Measurements from ENCODE around the gene JUP.

The JUP gene

DNA sequence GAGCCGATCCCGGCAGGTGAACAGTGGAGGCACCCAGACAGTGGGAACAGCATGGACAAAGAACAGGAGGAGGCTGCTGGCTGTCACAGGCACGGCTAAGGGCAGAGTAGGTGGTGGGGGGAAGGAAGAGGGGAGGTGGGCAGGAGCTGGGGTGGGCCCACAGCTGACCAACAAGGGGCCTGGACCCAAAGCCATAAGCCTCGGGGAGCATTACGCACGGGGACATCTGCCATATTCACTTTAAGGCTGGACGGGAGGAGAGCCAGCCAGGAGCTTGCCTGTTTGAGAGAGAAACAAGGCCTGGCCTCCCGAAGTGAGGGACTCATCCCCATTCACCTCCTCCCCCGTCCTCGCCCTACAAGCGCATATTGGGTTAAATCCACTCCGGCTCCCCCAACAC is 32.4 kb downstream of the JUP start:
- Histone ChIP-seq H3K27me3 (ENCODE audit: control insufficient read depth, insufficient read depth, low read length, poor library complexity, severe bottlenecking) (no peaks in the 10 kb centered on the region), H3K27ac (ENCODE audit: insufficient read depth, low read depth, low read length, poor library complexity, severe bottlenecking) (no peak overlapping the region), H3K9me3 (ENCODE audit: control insufficient read depth, low read length) (no peaks in the 10 kb centered on the region), H3K4me1 (ENCODE audit: control insufficient read depth, insufficient read depth, low read length) (no peaks in the 10 kb centered on the region), H3K4me3 (ENCODE audit: insufficient read depth, low read depth, low read length) (no peak overlapping the region), H3K36me3 (ENCODE audit: control insufficient read depth, insufficient read depth, low read length) (peaks cover 22% of the 10 kb centered on the region)
- WGBS, 2 experiments: 82 to 83% methylated on average over 12 of the region's 12 CpGs

DNA sequence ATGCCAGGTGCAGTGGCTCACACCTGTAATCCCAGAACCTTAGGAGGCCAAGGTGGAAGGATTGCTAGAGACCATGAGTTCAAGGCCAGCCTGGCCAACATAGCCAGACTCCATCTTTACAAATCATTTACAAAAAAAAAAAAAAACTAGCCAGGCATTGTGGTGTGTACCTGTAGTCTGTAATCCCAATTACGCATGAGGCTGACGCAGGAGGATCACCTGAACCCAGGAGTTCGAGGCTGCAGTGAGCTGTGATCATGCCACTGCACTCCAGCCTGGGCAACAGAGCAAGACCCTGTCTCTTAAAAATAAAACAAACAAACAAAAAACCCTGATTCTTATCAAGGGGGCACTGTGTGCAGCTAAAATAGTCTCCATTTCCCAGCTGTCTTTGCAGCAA is 35.2 kb downstream of the JUP start:
- WGBS, 2 experiments: 61 to 64% methylated on average over 3 of the region's 3 CpGs

DNA sequence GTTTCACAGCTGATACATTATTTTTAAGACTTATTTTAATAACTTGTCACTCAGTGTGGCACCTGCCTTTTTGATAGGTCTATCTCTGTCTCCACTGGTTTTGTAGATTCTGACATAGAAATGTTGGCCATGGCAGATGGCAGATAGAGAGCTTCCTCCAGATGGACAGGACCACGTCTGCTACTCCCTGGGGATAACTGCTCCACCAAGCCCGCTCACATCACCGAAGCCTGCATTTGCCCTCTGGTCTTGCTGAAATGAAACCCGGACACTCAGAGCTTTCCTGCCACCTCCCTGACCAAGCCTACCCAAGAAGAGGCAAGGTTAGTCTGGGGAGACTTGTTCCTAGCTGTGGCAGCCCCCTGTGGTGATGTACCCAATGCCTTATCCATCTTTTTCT is 35.6 kb downstream of the JUP start:
- no peaks in the 10 kb centered on the region for H3K4me1 ChIP-seq (ENCODE audit: control insufficient read depth, insufficient read depth, low read length)
- no peak overlapping the region for H3K27ac ChIP-seq (ENCODE audit: insufficient read depth, low read depth, low read length, poor library complexity, severe bottlenecking)
- H3K27me3 ChIP-seq (ENCODE audit: control insufficient read depth, insufficient read depth, low read length, poor library complexity, severe bottlenecking): no peaks in the 10 kb centered on the region
- H3K4me3 ChIP-seq (ENCODE audit: insufficient read depth, low read depth, low read length): no peak overlapping the region
- whole genome bisulfite sequencing, 2 experiments: 87 to 91% methylated on average over 4 of the region's 4 CpGs
- H3K9me3 ChIP-seq (ENCODE audit: control insufficient read depth, low read length): no peaks in the 10 kb centered on the region
- H3K36me3 ChIP-seq (ENCODE audit: control insufficient read depth, insufficient read depth, low read length): peaks cover 5% of the 10 kb centered on the region

More for the DNA sequence above, 35.2 kb downstream of the JUP start:
- Histone ChIP-seq H3K4me3 (ENCODE audit: insufficient read depth, low read depth, low read length) (no peak overlapping the region), H3K27ac (ENCODE audit: insufficient read depth, low read depth, low read length, poor library complexity, severe bottlenecking) (no peak overlapping the region), H3K36me3 (ENCODE audit: control insufficient read depth, insufficient read depth, low read length) (peaks cover 5% of the 10 kb centered on the region), H3K4me1 (ENCODE audit: control insufficient read depth, insufficient read depth, low read length) (no peaks in the 10 kb centered on the region), H3K9me3 (ENCODE audit: control insufficient read depth, low read length) (no peaks in the 10 kb centered on the region), H3K27me3 (ENCODE audit: control insufficient read depth, insufficient read depth, low read length, poor library complexity, severe bottlenecking) (no peaks in the 10 kb centered on the region)

DNA sequence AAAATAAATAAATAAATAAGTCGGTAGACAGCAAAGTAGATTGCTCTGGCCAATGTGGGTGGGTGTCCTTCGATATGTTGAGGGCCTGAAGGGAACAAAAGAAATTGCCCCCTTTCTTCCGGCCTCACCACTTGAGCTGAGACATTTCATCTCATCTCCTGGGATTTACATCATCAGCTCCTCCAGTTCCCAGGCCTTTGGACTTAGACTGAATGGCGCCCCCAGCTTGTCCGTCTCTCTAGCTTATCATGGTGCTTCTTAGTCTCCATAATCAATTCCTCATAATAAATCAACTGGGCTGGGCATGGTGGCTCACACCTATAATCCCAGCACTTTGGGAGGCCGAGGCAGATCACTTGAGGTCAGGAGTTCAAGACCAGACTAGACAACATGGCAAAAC is 38.2 kb downstream of the JUP start:
- H3K4me3 ChIP-seq (ENCODE audit: insufficient read depth, low read depth, low read length): no peak overlapping the region
- H3K36me3 ChIP-seq (ENCODE audit: control insufficient read depth, insufficient read depth, low read length): no peaks in the 10 kb centered on the region
- H3K4me1 ChIP-seq (ENCODE audit: control insufficient read depth, insufficient read depth, low read length): no peaks in the 10 kb centered on the region
- H3K9me3 ChIP-seq (ENCODE audit: control insufficient read depth, low read length): no peaks in the 10 kb centered on the region
- no peaks in the 10 kb centered on the region for H3K27me3 ChIP-seq (ENCODE audit: control insufficient read depth, insufficient read depth, low read length, poor library complexity, severe bottlenecking)
- WGBS, 2 experiments: 93 to 94% methylated on average over 6 of the region's 6 CpGs
- no peak overlapping the region for H3K27ac ChIP-seq (ENCODE audit: insufficient read depth, low read depth, low read length, poor library complexity, severe bottlenecking)

DNA sequence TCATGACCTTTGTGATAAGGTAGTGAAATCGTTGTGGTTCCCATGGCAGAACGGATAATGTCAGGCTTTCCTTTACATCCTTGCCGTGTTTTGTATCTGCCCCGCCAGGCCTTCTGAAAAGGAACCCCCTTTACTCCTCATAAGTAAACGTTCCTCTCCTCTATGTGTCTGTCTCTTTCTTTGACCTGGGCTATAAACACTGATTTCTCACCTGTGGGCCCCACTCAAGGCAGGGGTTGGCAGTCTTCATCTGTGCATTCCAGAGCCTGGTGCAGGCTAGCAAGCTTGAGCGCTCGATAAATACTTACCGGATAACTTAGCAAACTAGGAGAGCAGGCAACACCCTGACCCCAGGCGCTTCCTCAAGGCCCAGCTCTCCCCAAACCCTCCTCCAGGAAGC is 44.8 kb downstream of the JUP start:
- Histone ChIP-seq H3K36me3 (ENCODE audit: control insufficient read depth, insufficient read depth, low read length) (no peaks in the 10 kb centered on the region), H3K27ac (ENCODE audit: insufficient read depth, low read depth, low read length, poor library complexity, severe bottlenecking) (no peak overlapping the region), H3K9me3 (ENCODE audit: control insufficient read depth, low read length) (no peaks in the 10 kb centered on the region), H3K27me3 (ENCODE audit: control insufficient read depth, insufficient read depth, low read length, poor library complexity, severe bottlenecking) (peaks cover 12% of the 10 kb centered on the region), H3K4me3 (ENCODE audit: insufficient read depth, low read depth, low read length) (no peak overlapping the region), H3K4me1 (ENCODE audit: control insufficient read depth, insufficient read depth, low read length) (no peaks in the 10 kb centered on the region)
- 84% methylated on average over 9 of the region's 9 CpGs for WGBS, 2 experiments

DNA sequence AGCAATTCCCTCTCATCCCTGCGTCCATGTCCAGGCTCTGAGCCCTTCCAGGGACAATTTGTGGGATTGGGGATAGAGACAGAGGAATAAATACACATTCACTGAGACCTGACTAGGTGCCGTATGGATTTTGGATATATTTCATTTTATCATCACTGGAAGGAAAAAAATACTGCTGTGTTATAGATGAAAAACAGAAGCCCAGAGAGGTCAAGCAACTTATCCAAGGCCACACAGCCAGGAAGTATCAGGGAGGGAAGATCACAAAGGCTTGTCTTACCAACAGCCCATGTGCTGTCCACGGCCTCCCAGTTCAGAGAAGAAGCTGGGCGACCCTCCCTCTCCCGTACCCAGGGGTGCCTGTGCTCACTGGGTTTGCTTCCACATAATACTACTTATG is 46.0 kb downstream of the JUP start:
- H3K9me3 ChIP-seq (ENCODE audit: control insufficient read depth, low read length): no peaks in the 10 kb centered on the region
- no peak overlapping the region for H3K4me3 ChIP-seq (ENCODE audit: insufficient read depth, low read depth, low read length)
- H3K27ac ChIP-seq (ENCODE audit: insufficient read depth, low read depth, low read length, poor library complexity, severe bottlenecking): no peak overlapping the region
- H3K4me1 ChIP-seq (ENCODE audit: control insufficient read depth, insufficient read depth, low read length): no peaks in the 10 kb centered on the region
- H3K36me3 ChIP-seq (ENCODE audit: control insufficient read depth, insufficient read depth, low read length): no peaks in the 10 kb centered on the region
- 93 to 96% methylated on average over 5 of the region's 5 CpGs for WGBS, 2 experiments
- H3K27me3 ChIP-seq (ENCODE audit: control insufficient read depth, insufficient read depth, low read length, poor library complexity, severe bottlenecking): peaks cover 24% of the 10 kb centered on the region

DNA sequence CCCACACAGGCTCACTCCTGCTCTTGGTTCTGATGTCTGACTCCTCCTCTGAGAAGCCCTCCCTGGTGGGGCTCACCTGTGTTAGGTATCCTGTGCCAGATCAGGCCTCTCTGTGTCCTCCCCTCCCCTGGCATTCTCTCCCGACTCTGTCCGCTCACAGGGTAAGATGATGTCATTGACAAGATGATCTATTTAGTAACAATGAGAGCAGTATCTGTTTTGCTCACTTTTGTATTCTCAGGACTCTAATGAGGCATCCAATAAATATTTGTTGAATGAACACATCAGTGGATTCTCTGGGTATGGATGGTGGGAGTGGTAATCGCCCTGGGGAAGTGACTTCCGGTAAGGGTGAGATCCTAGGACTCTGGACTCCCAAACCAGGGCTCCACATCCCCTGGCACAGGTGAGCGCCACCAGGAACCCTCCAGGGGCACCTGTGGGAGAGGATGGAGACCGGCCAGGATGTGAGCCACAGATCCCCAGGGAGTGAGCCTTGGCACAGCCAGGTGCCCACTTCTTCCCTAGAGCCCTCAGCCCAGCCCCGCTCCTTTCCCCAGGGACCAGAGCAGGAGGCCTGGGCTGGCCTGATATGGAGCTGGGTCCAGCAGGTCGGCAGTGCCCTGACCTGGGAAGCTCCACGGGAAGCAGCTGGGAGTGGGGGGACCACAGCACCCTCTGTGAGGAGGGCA is 46.7 kb downstream of the JUP start:
- H3K27ac ChIP-seq (ENCODE audit: insufficient read depth, low read depth, low read length, poor library complexity, severe bottlenecking): no peak overlapping the region
- 88 to 91% methylated on average over 9 of the region's 9 CpGs for WGBS, 2 experiments
- H3K27me3 ChIP-seq (ENCODE audit: control insufficient read depth, insufficient read depth, low read length, poor library complexity, severe bottlenecking): peaks cover 31% of the 10 kb centered on the region
- no peak overlapping the region for H3K4me3 ChIP-seq (ENCODE audit: insufficient read depth, low read depth, low read length)
- no peaks in the 10 kb centered on the region for H3K36me3 ChIP-seq (ENCODE audit: control insufficient read depth, insufficient read depth, low read length)
- no peaks in the 10 kb centered on the region for H3K4me1 ChIP-seq (ENCODE audit: control insufficient read depth, insufficient read depth, low read length)
- no peaks in the 10 kb centered on the region for H3K9me3 ChIP-seq (ENCODE audit: control insufficient read depth, low read length)

DNA sequence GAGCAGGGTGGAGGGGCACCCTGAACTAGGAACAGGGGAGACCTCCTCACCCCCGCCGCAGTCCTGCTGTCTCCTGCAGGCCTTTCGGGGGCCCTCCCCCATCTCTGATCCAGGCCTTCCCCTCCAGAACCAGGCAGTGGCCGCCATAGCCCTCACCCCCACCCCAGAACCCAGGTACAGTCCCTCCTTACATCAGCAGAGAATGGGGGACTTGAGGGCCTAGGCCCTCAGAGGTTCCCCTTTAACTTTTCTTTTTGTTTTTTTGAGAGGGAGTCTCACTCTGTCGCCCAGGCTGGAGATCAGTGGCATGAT is 47.8 kb downstream of the JUP start:
- WGBS, 2 experiments: 90 to 92% methylated on average over 5 of the region's 5 CpGs
- Histone ChIP-seq H3K36me3 (ENCODE audit: control insufficient read depth, insufficient read depth, low read length) (no peaks in the 10 kb centered on the region), H3K4me1 (ENCODE audit: control insufficient read depth, insufficient read depth, low read length) (no peaks in the 10 kb centered on the region), H3K4me3 (ENCODE audit: insufficient read depth, low read depth, low read length) (no peak overlapping the region), H3K27me3 (ENCODE audit: control insufficient read depth, insufficient read depth, low read length, poor library complexity, severe bottlenecking) (peaks cover 42% of the 10 kb centered on the region), H3K9me3 (ENCODE audit: control insufficient read depth, low read length) (no peaks in the 10 kb centered on the region), H3K27ac (ENCODE audit: insufficient read depth, low read depth, low read length, poor library complexity, severe bottlenecking) (no peak overlapping the region)

DNA sequence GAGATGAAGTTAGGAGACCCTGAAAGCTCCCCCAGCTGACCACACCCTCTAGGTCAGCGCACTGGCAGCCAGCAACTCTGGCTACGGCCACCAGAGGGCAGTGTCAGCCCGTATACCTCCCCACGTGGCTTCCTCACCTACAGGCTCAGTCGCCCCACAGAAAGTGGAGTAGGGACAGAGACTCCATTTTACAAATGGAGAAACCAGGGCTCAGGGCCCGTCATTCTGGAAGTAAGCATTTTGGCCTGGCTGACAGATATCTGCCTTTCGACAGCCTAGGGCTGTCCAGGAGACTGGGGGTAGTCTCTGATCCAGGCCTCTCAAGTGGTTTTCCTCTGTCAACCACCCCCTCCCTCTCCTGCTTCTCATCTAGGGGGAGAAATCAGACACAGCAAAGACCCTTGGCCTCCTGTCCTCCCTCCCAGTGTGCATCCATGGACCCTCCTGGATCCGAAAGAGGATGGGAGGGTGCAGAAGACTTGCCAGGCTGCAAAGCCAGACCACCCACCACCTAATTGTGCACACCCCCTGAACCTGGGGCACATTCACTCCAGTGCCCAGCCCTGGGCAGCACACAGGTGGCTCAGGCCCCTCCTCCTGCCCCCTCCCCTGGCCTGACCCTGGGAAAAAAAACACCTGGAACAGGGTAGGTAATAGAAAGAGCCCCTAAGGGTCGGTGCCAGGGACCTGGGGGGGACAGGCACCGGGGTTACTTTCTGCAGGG is 48.3 kb downstream of the JUP start:
- Histone ChIP-seq H3K9me3 (ENCODE audit: control insufficient read depth, low read length) (no peaks in the 10 kb centered on the region), H3K27me3 (ENCODE audit: control insufficient read depth, insufficient read depth, low read length, poor library complexity, severe bottlenecking) (peaks cover 47% of the 10 kb centered on the region), H3K4me1 (ENCODE audit: control insufficient read depth, insufficient read depth, low read length) (no peaks in the 10 kb centered on the region), H3K36me3 (ENCODE audit: control insufficient read depth, insufficient read depth, low read length) (no peaks in the 10 kb centered on the region), H3K27ac (ENCODE audit: insufficient read depth, low read depth, low read length, poor library complexity, severe bottlenecking) (no peak overlapping the region), H3K4me3 (ENCODE audit: insufficient read depth, low read depth, low read length) (no peak overlapping the region)
- WGBS, 2 experiments: 23 to 27% methylated on average over 10 of the region's 10 CpGs

DNA sequence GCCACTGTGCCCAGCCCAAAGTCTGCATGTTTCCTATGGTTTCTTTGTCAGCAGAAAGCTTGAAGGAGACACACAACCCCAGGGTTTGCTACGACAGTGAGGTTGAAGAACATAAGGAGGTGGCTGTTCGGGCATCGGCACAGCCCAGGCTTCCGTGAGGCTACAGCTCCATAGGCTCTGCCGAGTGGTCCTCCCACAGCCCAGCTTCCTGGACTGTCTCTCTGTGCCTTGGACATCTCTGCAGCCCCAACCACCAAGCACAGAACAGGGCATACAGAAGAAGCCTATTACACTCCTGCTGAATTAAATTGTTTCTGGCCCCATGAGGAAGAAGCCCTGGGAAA is 48.9 kb downstream of the JUP start:
- WGBS, 2 experiments: 44 to 48% methylated on average over 5 of the region's 5 CpGs
- peaks cover 53% of the 10 kb centered on the region for H3K27me3 ChIP-seq (ENCODE audit: control insufficient read depth, insufficient read depth, low read length, poor library complexity, severe bottlenecking)
- no peak overlapping the region for H3K4me3 ChIP-seq (ENCODE audit: insufficient read depth, low read depth, low read length)
- H3K9me3 ChIP-seq (ENCODE audit: control insufficient read depth, low read length): no peaks in the 10 kb centered on the region
- no peaks in the 10 kb centered on the region for H3K36me3 ChIP-seq (ENCODE audit: control insufficient read depth, insufficient read depth, low read length)
- H3K4me1 ChIP-seq (ENCODE audit: control insufficient read depth, insufficient read depth, low read length): no peaks in the 10 kb centered on the region
- no peak overlapping the region for H3K27ac ChIP-seq (ENCODE audit: insufficient read depth, low read depth, low read length, poor library complexity, severe bottlenecking)

All from ectodermal cell (in vitro differentiated cells).